Ramos (cell line): Measurements from ENCODE around the gene ATG5.

ENCODE experiments used
- in situ Hi-C: fragments of 300-500 bp; cut with MboI; formaldehyde crosslinking; loops from one replicate; pipeline ENCODE4 v1.14.3; 2022; ENCODE audit warnings: low sequenced_read_pairs; ENCODE audit not compliant: unreplicated experiment

Gene ATG5

GRCh38 chr6:106138151-106138550 lies 187.4 kb downstream of the ATG5 start:
- in situ Hi-C loops: no loop called here

- in situ Hi-C loops: no loop called here
These were observed 188.7 kb downstream of the ATG5 start for GRCh38 chr6:106136845-106137244.

GRCh38 chr6:106135911-106136571 lies 189.5 kb downstream of the ATG5 start:
- in situ Hi-C loops: no loop called here

- in situ Hi-C loops: no loop called here
These were observed 190.5 kb downstream of the ATG5 start for GRCh38 chr6:106134906-106135634.
